ENCODE results near the gene MS4A8.

The MS4A8 gene

GRCh38 chr11:60741421-60741820 lies 42.0 kb downstream of the MS4A8 start:
- TF ChIP-seq, protein P1, sequence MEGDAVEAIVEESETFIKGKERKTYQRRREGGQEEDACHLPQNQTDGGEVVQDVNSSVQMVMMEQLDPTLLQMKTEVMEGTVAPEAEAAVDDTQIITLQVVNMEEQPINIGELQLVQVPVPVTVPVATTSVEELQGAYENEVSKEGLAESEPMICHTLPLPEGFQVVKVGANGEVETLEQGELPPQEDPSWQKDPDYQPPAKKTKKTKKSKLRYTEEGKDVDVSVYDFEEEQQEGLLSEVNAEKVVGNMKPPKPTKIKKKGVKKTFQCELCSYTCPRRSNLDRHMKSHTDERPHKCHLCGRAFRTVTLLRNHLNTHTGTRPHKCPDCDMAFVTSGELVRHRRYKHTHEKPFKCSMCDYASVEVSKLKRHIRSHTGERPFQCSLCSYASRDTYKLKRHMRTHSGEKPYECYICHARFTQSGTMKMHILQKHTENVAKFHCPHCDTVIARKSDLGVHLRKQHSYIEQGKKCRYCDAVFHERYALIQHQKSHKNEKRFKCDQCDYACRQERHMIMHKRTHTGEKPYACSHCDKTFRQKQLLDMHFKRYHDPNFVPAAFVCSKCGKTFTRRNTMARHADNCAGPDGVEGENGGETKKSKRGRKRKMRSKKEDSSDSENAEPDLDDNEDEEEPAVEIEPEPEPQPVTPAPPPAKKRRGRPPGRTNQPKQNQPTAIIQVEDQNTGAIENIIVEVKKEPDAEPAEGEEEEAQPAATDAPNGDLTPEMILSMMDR (IDR thresholded peaks at IDR 0.05; ENCODE audit: control insufficient read depth, insufficient read depth, low read depth, low read length, missing control alignments): no peak
- H3K4me3 ChIP-seq (ENCODE audit: control insufficient read depth, low read depth, low read length): no peak overlapping the region
- no peak for DNase-seq (ENCODE audit: low read depth)

- TF ChIP-seq, protein P1 (IDR thresholded peaks at IDR 0.05; ENCODE audit: control insufficient read depth, insufficient read depth, low read depth, low read length, missing control alignments): no peak
- H3K4me3 ChIP-seq (ENCODE audit: control insufficient read depth, low read depth, low read length): no peak overlapping the region
- no peak for DNase-seq (ENCODE audit: low read depth)
Measured at GRCh38 chr11:60743058-60743457, 43.6 kb downstream of the MS4A8 start.

DNA sequence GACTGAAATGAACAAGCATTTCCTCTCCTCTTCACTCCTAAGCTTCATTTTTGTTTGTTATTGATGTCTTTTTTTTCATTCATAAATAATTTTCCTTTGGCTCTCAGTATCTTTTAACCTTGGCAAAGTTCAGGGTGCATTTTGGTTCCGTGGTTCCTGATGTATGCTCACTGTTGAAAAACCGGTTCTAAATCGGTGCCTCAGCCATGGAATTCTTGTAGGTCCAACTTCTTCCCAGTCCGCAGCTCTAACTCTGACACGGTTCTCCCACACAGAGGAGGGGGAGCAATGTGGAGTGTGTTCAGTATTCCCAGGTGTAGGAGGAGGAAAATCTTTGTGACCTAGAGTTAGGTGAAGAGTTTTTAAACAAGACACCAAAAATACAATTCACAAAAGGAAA lies 44.7 kb downstream of the MS4A8 start:
- H3K4me3 ChIP-seq (ENCODE audit: control insufficient read depth, low read depth, low read length): no peak overlapping the region
- TF ChIP-seq, protein P1 (IDR thresholded peaks at IDR 0.05; ENCODE audit: control insufficient read depth, insufficient read depth, low read depth, low read length, missing control alignments): no peak
- no peak for DNase-seq (ENCODE audit: low read depth)

DNA sequence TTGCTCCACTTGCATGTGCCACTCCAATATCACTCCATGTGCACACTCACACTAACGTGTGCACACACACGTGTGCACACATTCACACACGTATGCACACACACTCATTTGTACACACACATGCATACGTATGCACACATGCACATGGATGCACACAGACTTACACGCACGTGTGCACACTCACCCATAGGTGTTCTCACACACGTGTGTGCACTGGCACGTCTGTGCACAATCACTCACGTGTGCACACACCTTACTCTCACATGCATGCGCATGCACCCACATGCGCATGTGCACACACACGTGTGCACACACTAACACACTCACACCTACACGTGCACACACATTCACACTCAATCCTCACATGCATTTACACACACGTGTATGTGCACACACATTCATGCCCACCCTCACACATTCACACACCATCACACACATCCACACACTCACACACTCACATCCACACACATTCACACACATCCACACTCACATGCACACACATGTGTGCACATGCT lies 48.0 kb downstream of the MS4A8 start:
- DNase-seq (ENCODE audit: low read depth): no peak
- no peak overlapping the region for H3K4me3 ChIP-seq (ENCODE audit: control insufficient read depth, low read depth, low read length)
- TF ChIP-seq, protein P1 (IDR thresholded peaks at IDR 0.05; ENCODE audit: control insufficient read depth, insufficient read depth, low read depth, low read length, missing control alignments): no peak

- no peak overlapping the region for H3K4me3 ChIP-seq (ENCODE audit: control insufficient read depth, low read depth, low read length)
Measured at GRCh38 chr11:60748225-60748624, 48.8 kb downstream of the MS4A8 start.

GRCh38 chr11:60748821-60749220 lies 49.4 kb downstream of the MS4A8 start:
- TF ChIP-seq, protein P1 (IDR thresholded peaks at IDR 0.05; ENCODE audit: control insufficient read depth, insufficient read depth, low read depth, low read length, missing control alignments): no peak
- no peak for DNase-seq (ENCODE audit: low read depth)
- no peak overlapping the region for H3K4me3 ChIP-seq (ENCODE audit: control insufficient read depth, low read depth, low read length)

More at GRCh38 chr11:60748225-60748624, 48.8 kb downstream of the MS4A8 start:
- no peak for DNase-seq (ENCODE audit: low read depth)
- TF ChIP-seq, protein P1 (IDR thresholded peaks at IDR 0.05; ENCODE audit: control insufficient read depth, insufficient read depth, low read depth, low read length, missing control alignments): no peak

DNA sequence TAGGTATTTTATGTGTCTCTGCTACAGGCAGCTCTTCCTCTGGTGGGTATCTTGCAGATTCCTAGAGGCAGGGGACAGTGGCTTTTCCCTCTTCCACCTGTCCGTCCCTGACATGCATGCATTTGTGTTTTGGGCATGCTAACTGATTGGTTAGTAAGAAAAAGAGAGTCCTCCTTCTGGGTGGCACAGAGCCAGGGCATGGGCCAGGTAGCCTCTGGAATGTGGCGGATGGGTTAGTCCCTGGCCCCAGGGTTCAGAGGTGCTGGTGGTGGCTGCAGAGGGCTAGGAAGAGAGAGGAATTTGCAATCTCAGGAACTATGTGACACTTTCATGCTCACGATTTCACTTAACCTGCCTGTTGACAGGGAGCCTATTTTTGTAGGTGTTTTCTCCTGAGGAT lies 51.5 kb downstream of the MS4A8 start:
- TF ChIP-seq, protein P1 (IDR thresholded peaks at IDR 0.05; ENCODE audit: control insufficient read depth, insufficient read depth, low read depth, low read length, missing control alignments): no peak
- no peak for DNase-seq (ENCODE audit: low read depth)
- H3K4me3 ChIP-seq (ENCODE audit: control insufficient read depth, low read depth, low read length): no peak overlapping the region

Data from AG09309 (cell line).